H9 (cell line): Measurements from ENCODE around the gene TNFSF8. TPM values are rescaled to one million over a fixed set of nuclear protein-coding genes. Genes with fewer than 3 reads are reported as not detected.

Source experiments
- DNase-seq: peaks from one replicate; pipeline ENCODE4 v3.0.0-alpha.2; 2017
- H2AFZ ChIP-seq: one replicate; pipeline ENCODE4 v1.6.1; 2013; ENCODE audit warnings: mild to moderate bottlenecking, low read length, control low read depth, moderate library complexity
- H2AK5ac ChIP-seq: 2 replicates; pipeline ENCODE4 v1.6.1; 2013; ENCODE audit warnings: low read length, control low read depth, mixed read lengths; ENCODE audit not compliant: insufficient read length
- H2BK120ac ChIP-seq: one replicate; pipeline ENCODE4 v1.6.1; 2013; ENCODE audit warnings: low read depth, mild to moderate bottlenecking, low read length, control low read depth, inconsistent platforms; ENCODE audit not compliant: poor library complexity, severe bottlenecking
- H2BK12ac ChIP-seq: 2 replicates; pipeline ENCODE4 v1.6.1; 2013; ENCODE audit warnings: low read length, control low read depth, mixed read lengths, low read depth; ENCODE audit not compliant: insufficient read length
- H2BK15ac ChIP-seq: 2 replicates; pipeline ENCODE4 v1.6.1; 2013; ENCODE audit warnings: low read depth, low read length, control low read depth
- H2BK20ac ChIP-seq: one replicate; pipeline ENCODE4 v1.6.1; 2013; ENCODE audit warnings: low read depth, mild to moderate bottlenecking, low read length, control low read depth, inconsistent platforms; ENCODE audit not compliant: poor library complexity, severe bottlenecking
- H2BK5ac ChIP-seq: 2 replicates; pipeline ENCODE4 v1.6.1; 2013; ENCODE audit warnings: low read length, control low read depth, mixed read lengths; ENCODE audit not compliant: insufficient read length
- H3K14ac ChIP-seq: 2 replicates; pipeline ENCODE4 v1.6.1; 2013; ENCODE audit warnings: low read length, control low read depth; ENCODE audit not compliant: insufficient read depth
- H3K18ac ChIP-seq: 2 replicates; pipeline ENCODE4 v1.6.1; 2013; ENCODE audit warnings: low read depth, mild to moderate bottlenecking, mixed read lengths, low read length, control low read depth; ENCODE audit not compliant: insufficient read length
- H3K23ac ChIP-seq: 2 replicates; pipeline ENCODE4 v1.6.1; 2013; ENCODE audit warnings: low read length, control low read depth, mixed read lengths, low read depth; ENCODE audit not compliant: insufficient read length
- H3K23me2 ChIP-seq: 2 replicates; pipeline ENCODE4 v1.6.1; 2013; ENCODE audit warnings: low read depth, mild to moderate bottlenecking, mixed read lengths, low read length, control low read depth; ENCODE audit not compliant: insufficient read length, poor library complexity, severe bottlenecking
- H3K27ac ChIP-seq: 2 replicates; pipeline ENCODE4 v1.5.1; 2013; ENCODE audit warnings: low read length, control low read depth, mixed read lengths, low read depth; ENCODE audit not compliant: insufficient read length
- H3K27me3 ChIP-seq: 2 replicates; pipeline ENCODE4 v1.6.1; 2013; ENCODE audit warnings: low read length, control low read depth, inconsistent platforms; ENCODE audit not compliant: insufficient read depth
- H3K4ac ChIP-seq: 2 replicates; pipeline ENCODE4 v1.6.1; 2013; ENCODE audit warnings: low read depth, mild to moderate bottlenecking, control low read depth, inconsistent platforms, low read length, moderate library complexity
- H3K4me1 ChIP-seq: 2 replicates; pipeline ENCODE4 v1.6.1; 2013; ENCODE audit warnings: low read length, control low read depth, inconsistent platforms; ENCODE audit not compliant: insufficient read depth
- H3K4me2 ChIP-seq: 2 replicates; pipeline ENCODE4 v1.6.1; 2013; ENCODE audit warnings: low read length, control low read depth, mixed read lengths; ENCODE audit not compliant: insufficient read length, insufficient read depth
- H3K56ac ChIP-seq: 2 replicates; pipeline ENCODE4 v1.6.1; 2013; ENCODE audit warnings: low read depth, mild to moderate bottlenecking, mixed read lengths, low read length, control low read depth; ENCODE audit not compliant: insufficient read length
- H3K79me1 ChIP-seq: 2 replicates; pipeline ENCODE4 v1.6.1; 2013; ENCODE audit warnings: low read depth, mild to moderate bottlenecking, moderate library complexity, low read length, control low read depth, inconsistent platforms; ENCODE audit not compliant: insufficient read depth, poor library complexity, severe bottlenecking
- H3K79me2 ChIP-seq: 2 replicates; pipeline ENCODE4 v1.6.1; 2013; ENCODE audit warnings: low read length, control low read depth, inconsistent platforms; ENCODE audit not compliant: insufficient read depth
- H3K9ac ChIP-seq: 2 replicates; pipeline ENCODE4 v1.6.1; 2013; ENCODE audit warnings: low read length, control low read depth, mixed read lengths; ENCODE audit not compliant: insufficient read length; ENCODE audit errors: extremely low read depth
- H3K9me3 ChIP-seq: one replicate; pipeline ENCODE4 v1.6.1; 2013; ENCODE audit warnings: low read depth, low read length, inconsistent platforms; ENCODE audit not compliant: control insufficient read depth
- H3T11ph ChIP-seq: one replicate; pipeline ENCODE4 v1.6.1; 2013; ENCODE audit warnings: mild to moderate bottlenecking, low read length, control low read depth, inconsistent platforms
- H4K20me1 ChIP-seq: one replicate; pipeline ENCODE4 v1.6.1; 2013; ENCODE audit not compliant: control insufficient read depth, insufficient read length, insufficient read depth
- H4K5ac ChIP-seq: 2 replicates; pipeline ENCODE4 v1.6.1; 2013; ENCODE audit warnings: low read depth, mild to moderate bottlenecking, mixed read lengths, low read length, control low read depth; ENCODE audit not compliant: insufficient read length
- H4K8ac ChIP-seq: replicated peaks from 2 replicates; pipeline ENCODE4 v1.6.1; 2013; ENCODE audit warnings: low read length, control low read depth, mixed read lengths, low read depth; ENCODE audit not compliant: insufficient read length
- H4K91ac ChIP-seq: 2 replicates; pipeline ENCODE4 v1.6.1; 2013; ENCODE audit warnings: low read depth, mild to moderate bottlenecking, moderate library complexity, mixed read lengths, low read length, control low read depth; ENCODE audit not compliant: insufficient read length
- H3K27ac Mint-ChIP-seq, 3 experiments: 2 replicates in 2 of 3; 3 replicates in 1 of 3; pipeline ENCODE4 v1.8.0; 2020 to 2021; ENCODE audit warnings: mixed read lengths in 3 of 3, mild to moderate bottlenecking in 1 of 3, moderate library complexity in 1 of 3
- H3K27me3 Mint-ChIP-seq: 2 replicates; pipeline ENCODE4 v1.8.0; 2021; ENCODE audit warnings: low read depth, mild to moderate bottlenecking, moderate library complexity, mixed read lengths
- H3K36me3 Mint-ChIP-seq, 3 experiments: 2 replicates in 2 of 3; 3 replicates in 1 of 3; pipeline ENCODE4 v1.8.0; 2020 to 2021; ENCODE audit warnings: low read depth in 3 of 3, mixed read lengths in 3 of 3; ENCODE audit not compliant: insufficient read depth in 1 of 3
- H3K4me1 Mint-ChIP-seq, 2 experiments: 2 replicates each; pipeline ENCODE4 v1.8.0; 2020; ENCODE audit warnings: mixed read lengths in 2 of 2
- H3K4me3 Mint-ChIP-seq, 2 experiments: 2 replicates in 1 of 2; 3 replicates in 1 of 2; pipeline ENCODE4 v1.8.0; 2020 to 2021; ENCODE audit warnings: mild to moderate bottlenecking in 2 of 2, mixed read lengths in 2 of 2, moderate library complexity in 1 of 2
- H3K9me3 Mint-ChIP-seq, 2 experiments: 2 replicates in 1 of 2; 3 replicates in 1 of 2; pipeline ENCODE4 v1.8.0; 2020; ENCODE audit warnings: mild to moderate bottlenecking in 2 of 2, mixed read lengths in 2 of 2, moderate library complexity in 1 of 2
- CTCF ChIP-seq: fragments of 200-600 bp; sonication (generic); conservative IDR thresholded peaks from 3 replicates; pipeline ENCODE4 v1.8.0; 2021; ENCODE audit warnings: antibody characterized with exemption, mild to moderate bottlenecking
- WGBS: extraction: QIAGEN DNeasy Blood & Tissue Kit; methylation state at CpG from one replicate; pipeline ENCODE4 v1.1.7; 2013; ENCODE audit warnings: missing lambda C conversion rate, low lambda C conversion rate, mixed read lengths; ENCODE audit not compliant: insufficient read length; ENCODE audit errors: extremely low coverage; 5-methylcytosine and 5-hydroxymethylcytosine counted together
- total RNA-seq: library from RNA; stranded (reverse); gene quantifications from 2 replicates; pipeline ENCODE4 v1.2.1, GENCODE V29; 2021

Gene TNFSF8
- total RNA-seq, 1 experiment from 2014 or later: not detected

GRCh38 chr9:114913217-114913616, 17.2 kb downstream of the TNFSF8 start:
- Histone ChIP-seq H3K4me1 (no peaks in the 10 kb centered on the region), H2BK20ac (no peak overlapping the region), H4K8ac (no peak overlapping the region), H3T11ph (no peak overlapping the region), H3K4me2 (no peak overlapping the region), H3K23me2 (no peaks in the 10 kb centered on the region), H2AK5ac (no peak overlapping the region), H4K20me1 (no peaks in the 10 kb centered on the region), H4K91ac (no peak overlapping the region), H2BK5ac (no peak overlapping the region), H3K23ac (no peak overlapping the region), H4K5ac (no peak overlapping the region), H3K79me1 (no peaks in the 10 kb centered on the region), H3K27me3 (peaks cover 23% of the 10 kb centered on the region), H3K27ac (no peak overlapping the region), H3K18ac (no peak overlapping the region), H3K56ac (no peak overlapping the region), H2BK12ac (no peak overlapping the region), H2BK120ac (no peak overlapping the region), H2BK15ac (no peak overlapping the region), H2AFZ (no peak overlapping the region), H3K14ac (no peak overlapping the region), H3K9me3 (no peaks in the 10 kb centered on the region), H3K4ac (no peak overlapping the region), H3K79me2 (no peaks in the 10 kb centered on the region), H3K9ac (no peak overlapping the region)
- no CpG with 5 or more reads among the region's 5 CpGs for whole genome bisulfite sequencing
- Mint-ChIP-seq H3K9me3 (no peaks in the 10 kb centered on the region), H3K4me3 (no peak overlapping the region), H3K27me3 (peaks cover 95% of the 10 kb centered on the region), H3K4me1 (peaks cover 9 to 16% of the 10 kb centered on the region in 2 experiments), H3K36me3 (no peaks in the 10 kb centered on the region), H3K27ac (no peak overlapping the region)
- TF ChIP-seq CTCF: no peak
- DNase-seq: no peak
